ENCODE data around the gene SLC66A2. TPM values are rescaled to one million over a fixed set of nuclear protein-coding genes. Genes with fewer than 3 reads are reported as not detected.

SLC66A2 gene
- total RNA-seq, 4 donors from 2014 or later = 56.5 to 183 (median 92.9) TPM

DNA sequence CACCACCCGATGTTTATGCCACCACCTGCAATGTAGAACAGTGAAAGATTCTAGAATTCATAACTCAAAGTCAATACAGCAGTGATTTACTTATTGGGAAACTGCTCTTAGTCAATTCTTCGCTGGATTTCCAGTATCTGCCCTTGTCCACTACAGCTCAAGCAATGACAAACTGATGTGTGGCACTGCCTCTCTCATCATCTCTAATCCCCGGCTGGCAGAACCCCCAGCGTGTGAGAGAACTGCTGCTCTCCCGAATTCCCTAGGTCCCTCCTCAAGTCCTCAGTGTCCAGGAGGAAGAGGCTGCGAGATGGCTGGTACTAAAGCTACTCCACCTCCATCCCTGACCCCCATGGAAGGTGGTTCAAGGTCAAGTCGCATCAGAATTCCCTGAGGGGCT lies 35.3 kb upstream of the SLC66A2 start:
- in situ Hi-C loops (cut with MboI; ENCODE audit: low pct_ligation_motif_present in 1 of 4, low pct_unique_long_range_greater_than_20kb in 1 of 4, low sequenced_read_pairs in 3 of 4) (no loop called here), intact Hi-C loops (cut with DNase I; ENCODE audit: low total_unique reads) (loop anchor here (5.0 kb wide), 2 partner anchors 34 to 224 kb away; partner anchors contain the start of gene SLC66A2)
- no peak for DNase-seq
- Histone ChIP-seq H3K4me1 (peaks cover 4 to 35% (median 25%) of the 10 kb centered on the region in 4 donors), H3K36me3 (no peaks in the 10 kb centered on the region), H3K4me3 (peak overlapping the region in 2 of 4 donors; percentile 74 to 91), H3K27me3 (no peaks in the 10 kb centered on the region), H3K27ac (peak overlapping the region in 3 of 4 donors; percentile 92 to 96 (median 95)), H3K9me3 (no peaks in the 10 kb centered on the region)
- WGBS, 2 donors (ENCODE audit: low coverage in 1 of 2) = 37 to 53% methylated on average over 2 to 7 of the region's 7 CpGs
- TF ChIP-seq POLR2A (IDR thresholded peaks at IDR 0.05) (no peak), EP300 (IDR thresholded peaks at IDR 0.05; ENCODE audit: low read depth) (no peak), CTCF (IDR thresholded peaks at IDR 0.05) (no peak), POLR2AphosphoS5 (IDR thresholded peaks at IDR 0.05) (no peak)

DNA sequence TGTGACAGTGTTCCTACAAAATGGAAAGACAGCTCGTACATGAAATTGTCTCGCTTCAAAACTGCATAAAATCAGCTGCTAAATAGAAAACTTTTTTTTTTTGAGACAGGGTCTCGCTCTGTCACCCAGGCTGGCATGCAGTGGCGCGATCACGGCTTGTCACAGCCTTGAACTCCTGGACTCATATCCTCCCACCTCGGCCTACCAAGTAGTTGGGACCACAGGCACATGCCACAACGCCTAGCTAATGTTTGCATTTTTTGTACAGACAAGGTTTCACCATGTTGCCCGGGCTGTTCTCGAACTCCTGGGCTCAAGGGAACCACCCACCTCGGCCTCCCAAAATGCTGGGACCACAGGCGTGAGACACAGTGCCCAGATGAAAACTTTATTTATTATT lies 33.7 kb upstream of the SLC66A2 start:
- no peaks in the 10 kb centered on the region for H3K27me3 ChIP-seq
- in situ Hi-C loops (cut with MboI; ENCODE audit: low pct_ligation_motif_present in 1 of 4, low pct_unique_long_range_greater_than_20kb in 1 of 4, low sequenced_read_pairs in 3 of 4) (no loop called here), intact Hi-C loops (cut with DNase I; ENCODE audit: low total_unique reads) (loop anchor here (5.0 kb wide), 2 partner anchors 33 to 223 kb away; partner anchors contain the start of gene SLC66A2)
- no peaks in the 10 kb centered on the region for H3K9me3 ChIP-seq
- H3K4me3 ChIP-seq = no peak overlapping the region
- no peak for TF ChIP-seq EP300 (IDR thresholded peaks at IDR 0.05; ENCODE audit: low read depth)
- no peak for TF ChIP-seq POLR2A (IDR thresholded peaks at IDR 0.05)
- TF ChIP-seq CTCF (IDR thresholded peaks at IDR 0.05) = no peak
- no peak for TF ChIP-seq POLR2AphosphoS5 (IDR thresholded peaks at IDR 0.05)
- H3K4me1 ChIP-seq = peaks cover 4 to 35% (median 25%) of the 10 kb centered on the region in 4 donors
- no peak overlapping the region for H3K27ac ChIP-seq
- no peaks in the 10 kb centered on the region for H3K36me3 ChIP-seq
- no peak for DNase-seq
- 88 to 95% methylated on average over 8 to 12 of the region's 12 CpGs for WGBS, 2 donors (ENCODE audit: low coverage in 1 of 2)

DNA sequence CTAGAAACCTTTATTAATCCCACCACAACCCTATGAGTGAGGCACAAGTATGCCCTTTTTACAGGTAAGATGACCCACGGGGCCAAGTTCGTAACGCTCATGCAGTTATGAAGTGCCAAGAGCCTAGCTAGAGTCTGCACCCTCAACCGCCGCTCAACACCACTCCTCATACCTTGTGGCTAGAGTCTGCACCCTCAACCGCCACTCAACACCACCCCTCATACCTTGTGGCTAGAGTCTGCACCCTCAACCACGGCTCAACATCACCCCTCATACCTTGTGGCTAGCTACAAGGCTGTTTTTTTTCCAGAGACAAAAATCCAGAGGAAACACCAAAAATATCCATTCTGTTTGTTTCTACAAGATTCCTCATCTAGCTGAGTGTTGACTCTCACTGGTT lies 32.3 kb upstream of the SLC66A2 start:
- DNase-seq = no peak
- H3K9me3 ChIP-seq = no peaks in the 10 kb centered on the region
- H3K27me3 ChIP-seq = no peaks in the 10 kb centered on the region
- no peak for TF ChIP-seq EP300 (IDR thresholded peaks at IDR 0.05; ENCODE audit: low read depth)
- no peak for TF ChIP-seq CTCF (IDR thresholded peaks at IDR 0.05)
- no peak for TF ChIP-seq POLR2A (IDR thresholded peaks at IDR 0.05)
- no peak for TF ChIP-seq POLR2AphosphoS5 (IDR thresholded peaks at IDR 0.05)
- H3K27ac ChIP-seq = no peak overlapping the region
- peaks cover 0 to 29% (median 20%) of the 10 kb centered on the region in 4 donors for H3K4me1 ChIP-seq
- 91 to 94% methylated on average over 7 of the region's 7 CpGs for WGBS, 2 donors (ENCODE audit: low coverage in 1 of 2)
- intact Hi-C loops (cut with DNase I; ENCODE audit: low total_unique reads) = no loop called here
- H3K4me3 ChIP-seq = no peak overlapping the region
- no peaks in the 10 kb centered on the region for H3K36me3 ChIP-seq
- in situ Hi-C loops (cut with MboI; ENCODE audit: low pct_ligation_motif_present in 1 of 4, low pct_unique_long_range_greater_than_20kb in 1 of 4, low sequenced_read_pairs in 3 of 4) = no loop called here

DNA sequence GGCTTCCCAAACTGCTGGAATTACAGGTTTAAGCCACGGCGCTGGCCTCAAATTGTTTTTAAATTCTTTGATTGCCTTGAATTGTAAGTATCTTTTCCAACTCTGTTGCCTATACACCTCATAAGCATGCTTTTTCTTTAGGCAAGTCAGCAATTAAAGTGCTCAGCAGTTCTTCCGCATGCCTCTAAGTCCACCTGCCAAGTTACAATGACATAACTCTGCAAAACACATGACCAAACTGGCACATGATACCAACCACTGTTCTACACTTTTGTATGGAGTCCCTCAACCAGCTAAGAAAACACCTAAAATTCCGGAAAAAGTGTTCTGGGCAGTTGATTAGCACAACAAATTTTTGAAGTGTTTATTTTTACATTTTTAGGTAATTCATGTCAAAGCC lies 31.8 kb upstream of the SLC66A2 start:
- no peak for TF ChIP-seq POLR2AphosphoS5 (IDR thresholded peaks at IDR 0.05)
- TF ChIP-seq POLR2A (IDR thresholded peaks at IDR 0.05) = no peak
- TF ChIP-seq EP300 (IDR thresholded peaks at IDR 0.05; ENCODE audit: low read depth) = no peak
- TF ChIP-seq CTCF (IDR thresholded peaks at IDR 0.05) = no peak
- Histone ChIP-seq H3K4me3 (no peak overlapping the region), H3K27ac (no peak overlapping the region), H3K36me3 (no peaks in the 10 kb centered on the region), H3K9me3 (no peaks in the 10 kb centered on the region), H3K27me3 (no peaks in the 10 kb centered on the region), H3K4me1 (peaks cover 0 to 29% (median 20%) of the 10 kb centered on the region in 4 donors)
- DNase-seq = no peak
- in situ Hi-C loops (cut with MboI; ENCODE audit: low pct_ligation_motif_present in 1 of 4, low pct_unique_long_range_greater_than_20kb in 1 of 4, low sequenced_read_pairs in 3 of 4) = no loop called here
- WGBS, 2 donors (ENCODE audit: low coverage in 1 of 2) = 78 to 79% methylated on average over 3 to 4 of the region's 4 CpGs
- intact Hi-C loops (cut with DNase I; ENCODE audit: low total_unique reads) = no loop called here

Data from transverse colon (tissue), 4 donors.